ENCODE measurements around the gene STK11. TPM values are rescaled to one million over a fixed set of nuclear protein-coding genes. Genes with fewer than 3 reads are reported as not detected.

The STK11 gene
- polyA plus RNA-seq, 1 of the 3 experiments (the other 2 are of a cell fraction), result 55.5 TPM

DNA sequence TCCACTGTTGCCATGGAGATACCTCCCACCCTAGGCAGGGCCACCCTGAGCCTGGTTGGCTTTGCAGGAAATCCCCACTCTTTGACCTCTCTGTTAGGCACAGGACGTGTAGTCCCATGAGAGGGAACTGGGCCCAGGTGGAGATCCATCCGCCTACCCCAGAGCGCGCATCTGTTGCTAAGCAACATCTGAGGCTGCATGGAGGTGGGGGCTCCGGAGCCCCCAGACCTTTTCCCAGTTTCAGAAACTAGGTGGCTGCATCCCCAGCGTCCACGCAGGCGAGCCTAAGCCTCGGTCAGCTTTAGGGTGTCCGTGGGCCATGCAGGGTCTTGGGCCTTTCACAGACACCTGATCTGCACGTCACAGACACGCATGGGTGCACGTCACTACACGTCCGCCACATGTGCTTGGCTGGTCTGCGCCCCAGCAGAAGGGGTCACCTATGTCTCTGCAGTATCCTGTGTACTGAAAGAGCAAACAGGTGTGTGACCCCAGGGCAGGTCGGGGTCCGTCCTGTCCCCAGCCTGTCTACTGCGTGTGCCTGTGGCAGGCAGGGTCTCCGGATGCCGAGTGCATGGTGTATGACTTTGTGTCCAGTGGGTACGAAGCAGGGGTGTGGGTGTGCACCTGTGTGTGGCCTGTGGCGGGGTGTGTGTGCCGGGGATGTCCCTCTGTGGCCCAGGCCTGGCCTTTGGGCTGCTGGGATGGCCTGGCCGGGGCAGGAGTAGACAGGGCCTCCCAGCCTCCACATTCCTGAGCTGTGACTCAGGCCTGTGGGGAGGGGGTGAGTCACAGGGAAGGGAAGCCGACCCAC is 59.4 kb downstream of the STK11 start (continued):
- TF ChIP-seq CTCF (IDR thresholded peaks at IDR 0.05) (no peak), EP300 (IDR thresholded peaks at IDR 0.05; ENCODE audit: borderline replicate concordance in 1 of 2, low read depth in 1 of 2, low read length in 1 of 2) (peak in 1 of 2 experiments; percentile 39; a peak in 1 of 4 replicates), FOSL2 (IDR thresholded peaks at IDR 0.05; ENCODE audit: borderline replicate concordance, low read depth) (peak; percentile 97), JUND (IDR thresholded peaks at IDR 0.05) (peak; percentile 95), YY1 (IDR thresholded peaks at IDR 0.05; ENCODE audit: low read depth) (no peak), RAD21 (IDR thresholded peaks at IDR 0.05; ENCODE audit: low read length) (no peak), CHD2 (IDR thresholded peaks at IDR 0.05; ENCODE audit: low read length, partially characterized antibody) (no peak)

- H3K4me2 ChIP-seq, result peak overlapping the region; percentile 91
These were observed 60.1 kb downstream of the STK11 start for GRCh38 chr19:1265615-1266128.

More at GRCh38 chr19:1265615-1266128, 60.1 kb downstream of the STK11 start:
- peaks cover 30% of the 10 kb centered on the region for H3K79me2 ChIP-seq (ENCODE audit: insufficient read depth)
- no peaks in the 10 kb centered on the region for H3K27me3 ChIP-seq (ENCODE audit: insufficient read depth)
- TF ChIP-seq CTCF (IDR thresholded peaks at IDR 0.05), result no peak
- TF ChIP-seq PBX3 (IDR thresholded peaks at IDR 0.05), result peak; percentile 5; the same call in 1 of the 2 replicates
- H3K9ac ChIP-seq, result peak overlapping the region; percentile 63
- H3K9me3 ChIP-seq, result no peaks in the 10 kb centered on the region
- WGBS (ENCODE audit: low lambda C conversion rate), result 20% methylated on average over 6 of the region's 28 CpGs
- CTCF ChIA-PET, result interaction anchor here (1.2 to 18.6 kb wide), 9 partner anchors 11 to 344 kb away, joined by 3 to 594 read pairs (median 7); partner anchors contain the start of genes ATP5F1D and MIDN
- H3K36me3 ChIP-seq (replicated peaks in 1 of 2; ENCODE audit: control insufficient read depth in 1 of 2, insufficient read depth in 2 of 2, low read length in 1 of 2), result peaks cover under 1 to 7% of the 10 kb centered on the region in 2 experiments
- POLR2A ChIA-PET, result interaction anchor here (1.3 to 2.1 kb wide), 8 partner anchors 10 to 178 kb away, joined by 3 to 32 read pairs (median 8); partner anchors contain the start of genes ATP5F1D and FAM174C
- peak overlapping the region; percentile 78 to 87 for H3K27ac ChIP-seq (ENCODE audit: low read depth in 2 of 2, low read length in 1 of 2)
- H3K9me2 ChIP-seq, result no peaks in the 10 kb centered on the region
- no peak for DNase-seq
- H3K4me3 ChIP-seq (ENCODE audit: low read depth in 2 of 2, low read length in 1 of 2), result peak overlapping the region; percentile 58 to 64
- peaks cover 11% of the 10 kb centered on the region for H4K20me1 ChIP-seq (ENCODE audit: insufficient read depth)
- H2AFZ ChIP-seq (ENCODE audit: low read depth), result no peak overlapping the region
- H3F3A ChIP-seq (replicated peaks; ENCODE audit: insufficient read depth), result peaks cover 23% of the 10 kb centered on the region
- H3K4me1 ChIP-seq (ENCODE audit: control insufficient read depth in 1 of 2, insufficient read depth in 2 of 2, low read depth in 1 of 2, low read length in 1 of 2), result peaks cover 43 to 62% of the 10 kb centered on the region in 2 experiments; a peak in 3 of 4 replicates

Measured in SK-N-SH (cell line).